HEK293 (cell line): ENCODE measurements around the gene RPL3.
"Not testable (repeated sequence)": the region's sequence is repeated elsewhere in the genome, so short reads cannot be mapped to it uniquely, and the experiment has no call there.

Experiments used
- CTCF ChIA-PET: fragments of 350-600 bp; formaldehyde crosslinking; extraction: SDS; loops from one replicate; lab custom pipeline; 2021; ENCODE audit warnings: antibody characterized with exemption; lab: Yijun Ruan, JAX
- POLR2A ChIA-PET: fragments of 300-600 bp; formaldehyde crosslinking; extraction: SDS; loops from one replicate; lab custom pipeline; 2020; ENCODE audit warnings: antibody characterized with exemption, inconsistent platforms; lab: Yijun Ruan, JAX
- H3K27ac ChIP-seq: fragments of 200-500 bp; sonication (Bioruptor generic); 2 replicates; pipeline ENCODE4 v1.5.1; 2014; ENCODE audit warnings: low read depth, low read length, control low read depth, inconsistent platforms; ENCODE audit errors: extremely low read depth
- H3K36me3 ChIP-seq, 2 experiments: fragments of 200-500 bp in 1 of 2; sonication (Bioruptor generic) in 1 of 2; 1 replicate in 1 of 2; 2 replicates in 1 of 2; pipeline ENCODE4 v1.5.1; 2014 to 2017; ENCODE audit warnings: inconsistent platforms in 2 of 2, low read length in 2 of 2; ENCODE audit not compliant: control insufficient read depth in 2 of 2, insufficient read depth in 1 of 2
- H3K4me1 ChIP-seq: fragments of 200-500 bp; sonication (Bioruptor generic); 2 replicates; pipeline ENCODE4 v1.5.1; 2014; ENCODE audit warnings: mild to moderate bottlenecking, low read length, inconsistent platforms; ENCODE audit not compliant: control insufficient read depth, insufficient read depth
- H3K4me3 ChIP-seq: 2 replicates; pipeline ENCODE4 v1.5.1; 2011; ENCODE audit warnings: low read depth, mild to moderate bottlenecking, control low read depth, low read length, moderate library complexity
- H3K9me3 ChIP-seq: fragments of 200-500 bp; sonication (Bioruptor generic); 2 replicates; pipeline ENCODE4 v1.5.1; 2014; ENCODE audit warnings: low read depth, low read length, inconsistent platforms; ENCODE audit not compliant: control insufficient read depth, insufficient read depth
- PRDM1 ChIP-seq: fragments of 450-650 bp; formaldehyde crosslinking; IDR thresholded peaks from 2 replicates; pipeline ENCODE4; 2016; ENCODE audit warnings: missing biosample characterization, missing genetic modification characterization
- SP7 ChIP-seq: fragments of 450-650 bp; formaldehyde crosslinking; IDR thresholded peaks from 2 replicates; pipeline ENCODE4 v1.5.1; 2016; ENCODE audit warnings: missing biosample characterization, missing genetic modification characterization
- ZBTB8A ChIP-seq: fragments of 450-650 bp; formaldehyde crosslinking; IDR thresholded peaks from 2 replicates; pipeline ENCODE4 v1.5.1; 2016; ENCODE audit warnings: missing biosample characterization, missing genetic modification characterization
- ZFHX2 ChIP-seq: fragments of 450-650 bp; formaldehyde crosslinking; conservative IDR thresholded peaks from 2 replicates; pipeline ENCODE4 v1.5.1; 2016; ENCODE audit warnings: missing biosample characterization, missing genetic modification characterization
- ZNF175 ChIP-seq: fragments of 450-650 bp; formaldehyde crosslinking; IDR thresholded peaks from 2 replicates; pipeline ENCODE4 v1.5.1; 2016; ENCODE audit warnings: missing biosample characterization, missing genetic modification characterization
- ZNF221 ChIP-seq: fragments of 450-650 bp; formaldehyde crosslinking; IDR thresholded peaks from 2 replicates; pipeline ENCODE4 v1.5.1; 2017; ENCODE audit warnings: missing biosample characterization, missing genetic modification characterization, borderline replicate concordance
- ZNF24 ChIP-seq: fragments of 450-650 bp; formaldehyde crosslinking; IDR thresholded peaks from 2 replicates; pipeline ENCODE4 v1.5.1; 2016; ENCODE audit warnings: missing biosample characterization, missing genetic modification characterization
- ZNF311 ChIP-seq: fragments of 450-650 bp; formaldehyde crosslinking; IDR thresholded peaks from 2 replicates; pipeline ENCODE4 v1.5.1; 2017; ENCODE audit warnings: missing biosample characterization, missing genetic modification characterization, borderline replicate concordance
- ZNF350 ChIP-seq: fragments of 450-650 bp; formaldehyde crosslinking; IDR thresholded peaks from 2 replicates; pipeline ENCODE4 v1.5.0; 2017; ENCODE audit warnings: missing biosample characterization, mild to moderate bottlenecking, missing genetic modification characterization
- ZNF654 ChIP-seq: fragments of 450-650 bp; formaldehyde crosslinking; IDR thresholded peaks from 2 replicates; pipeline ENCODE4 v1.5.1; 2016; ENCODE audit warnings: low read depth, missing biosample characterization, missing genetic modification characterization
- ZNF791 ChIP-seq: fragments of 450-650 bp; formaldehyde crosslinking; IDR thresholded peaks from 2 replicates; pipeline ENCODE4 v1.5.1; 2016; ENCODE audit warnings: missing biosample characterization, missing genetic modification characterization
- TF ChIP-seq, protein P1 (sequence below): fragments of 450-650 bp; formaldehyde crosslinking; IDR thresholded peaks from 2 replicates; pipeline ENCODE4 v1.5.1; 2016; ENCODE audit warnings: missing biosample characterization, missing genetic modification characterization
- TF ChIP-seq, protein P2 (sequence below): fragments of 450-650 bp; formaldehyde crosslinking; IDR thresholded peaks from 2 replicates; pipeline ENCODE4 v1.5.1; 2017; ENCODE audit warnings: missing biosample characterization, missing genetic modification characterization
- TF ChIP-seq, protein P3 (sequence below): fragments of 450-650 bp; formaldehyde crosslinking; IDR thresholded peaks from 2 replicates; pipeline ENCODE4 v1.5.1; 2017; ENCODE audit warnings: missing biosample characterization, missing genetic modification characterization
- TF ChIP-seq, protein P4 (sequence below): fragments of 450-650 bp; formaldehyde crosslinking; IDR thresholded peaks from 2 replicates; pipeline ENCODE4 v1.5.1; 2016; ENCODE audit warnings: missing biosample characterization, missing genetic modification characterization
- TF ChIP-seq, protein P5 (sequence below): fragments of 450-650 bp; formaldehyde crosslinking; IDR thresholded peaks from 2 replicates; pipeline ENCODE4 v1.5.1; 2016; ENCODE audit warnings: missing biosample characterization, missing genetic modification characterization

RPL3 gene

DNA sequence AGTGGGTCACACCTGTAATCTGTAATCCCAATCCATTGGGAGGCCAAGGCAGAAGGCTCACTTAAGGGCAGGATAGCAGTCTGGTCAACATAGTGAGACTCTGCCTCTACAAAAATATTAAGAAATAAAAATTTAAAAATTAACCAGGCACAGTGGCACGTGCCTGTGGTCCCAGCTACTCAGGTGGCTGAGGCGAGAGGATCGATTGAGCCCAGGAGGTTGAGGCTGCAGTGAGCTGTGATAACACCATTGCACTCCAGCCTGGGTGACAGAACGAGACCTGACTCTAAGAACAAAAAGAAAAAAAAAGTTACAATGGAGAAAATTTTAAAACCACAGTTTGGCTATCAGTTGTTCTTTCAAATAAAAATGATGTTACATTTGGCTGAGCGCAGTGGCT, 17.0 kb upstream of the RPL3 start (continued):
- TF ChIP-seq ZNF654 (tag by site-specific recombination) (no peak), ZNF350 (no peak), ZNF221 (tag by site-specific recombination) (no peak), SP7 (tag by site-specific recombination) (no peak), ZNF24 (no peak), ZNF311 (tag by site-specific recombination) (no peak)
- TF ChIP-seq, protein P1, sequence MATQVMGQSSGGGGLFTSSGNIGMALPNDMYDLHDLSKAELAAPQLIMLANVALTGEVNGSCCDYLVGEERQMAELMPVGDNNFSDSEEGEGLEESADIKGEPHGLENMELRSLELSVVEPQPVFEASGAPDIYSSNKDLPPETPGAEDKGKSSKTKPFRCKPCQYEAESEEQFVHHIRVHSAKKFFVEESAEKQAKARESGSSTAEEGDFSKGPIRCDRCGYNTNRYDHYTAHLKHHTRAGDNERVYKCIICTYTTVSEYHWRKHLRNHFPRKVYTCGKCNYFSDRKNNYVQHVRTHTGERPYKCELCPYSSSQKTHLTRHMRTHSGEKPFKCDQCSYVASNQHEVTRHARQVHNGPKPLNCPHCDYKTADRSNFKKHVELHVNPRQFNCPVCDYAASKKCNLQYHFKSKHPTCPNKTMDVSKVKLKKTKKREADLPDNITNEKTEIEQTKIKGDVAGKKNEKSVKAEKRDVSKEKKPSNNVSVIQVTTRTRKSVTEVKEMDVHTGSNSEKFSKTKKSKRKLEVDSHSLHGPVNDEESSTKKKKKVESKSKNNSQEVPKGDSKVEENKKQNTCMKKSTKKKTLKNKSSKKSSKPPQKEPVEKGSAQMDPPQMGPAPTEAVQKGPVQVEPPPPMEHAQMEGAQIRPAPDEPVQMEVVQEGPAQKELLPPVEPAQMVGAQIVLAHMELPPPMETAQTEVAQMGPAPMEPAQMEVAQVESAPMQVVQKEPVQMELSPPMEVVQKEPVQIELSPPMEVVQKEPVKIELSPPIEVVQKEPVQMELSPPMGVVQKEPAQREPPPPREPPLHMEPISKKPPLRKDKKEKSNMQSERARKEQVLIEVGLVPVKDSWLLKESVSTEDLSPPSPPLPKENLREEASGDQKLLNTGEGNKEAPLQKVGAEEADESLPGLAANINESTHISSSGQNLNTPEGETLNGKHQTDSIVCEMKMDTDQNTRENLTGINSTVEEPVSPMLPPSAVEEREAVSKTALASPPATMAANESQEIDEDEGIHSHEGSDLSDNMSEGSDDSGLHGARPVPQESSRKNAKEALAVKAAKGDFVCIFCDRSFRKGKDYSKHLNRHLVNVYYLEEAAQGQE (tag by site-specific recombination) = no peak

DNA sequence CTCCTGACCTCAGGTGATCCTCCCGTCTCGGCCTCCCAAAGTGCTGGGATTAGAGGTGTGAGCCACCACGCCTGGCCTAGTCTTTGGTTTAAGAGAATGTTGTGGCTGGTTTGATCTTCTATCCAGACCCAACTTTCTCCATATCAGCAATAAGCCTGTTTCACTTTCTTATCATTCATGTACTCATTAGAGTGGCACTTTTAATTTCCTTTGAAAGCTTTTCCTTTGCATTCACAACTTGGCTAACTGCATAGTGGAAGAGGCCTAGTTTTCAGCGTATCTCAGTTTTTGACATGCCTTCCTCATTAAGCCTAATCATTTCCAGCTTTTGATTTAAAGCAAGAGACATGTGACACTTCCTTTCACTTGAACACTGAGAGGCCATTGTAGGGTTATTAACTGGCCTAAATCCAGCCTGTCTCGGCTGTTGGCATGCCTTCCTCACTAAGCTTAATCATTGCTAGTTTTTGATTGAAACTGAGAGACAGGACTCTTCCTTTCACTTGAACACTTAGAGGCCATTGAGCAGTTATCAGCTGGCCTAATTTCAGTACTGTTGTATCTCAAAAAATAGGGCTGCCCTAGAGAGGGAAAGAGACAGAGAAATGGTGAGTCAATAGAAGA, 13.1 kb upstream of the RPL3 start:
- CTCF ChIA-PET = interaction anchor here (0.9 to 6.8 kb wide), 7 partner anchors 9 to 462 kb away, joined by 3 to 106 read pairs (median 6); no protein-coding TSS in a partner anchor
- no peak overlapping the region for H3K27ac ChIP-seq
- TF ChIP-seq ZNF791 (tag by site-specific recombination) (no peak), PRDM1 (tag by site-specific recombination) (peak; percentile 60)
- TF ChIP-seq, all 188 proteins: peak for 1
- no peak overlapping the region for H3K4me3 ChIP-seq
- no peaks in the 10 kb centered on the region for H3K36me3 ChIP-seq
- no peaks in the 10 kb centered on the region for H3K9me3 ChIP-seq
- 0 out of 2 replicates have a peak, but pooled peaks cover 2% of the 10 kb centered on the region for H3K4me1 ChIP-seq
- POLR2A ChIA-PET = interaction anchor here (1.0 to 7.0 kb wide), 3 partner anchors 15 to 187 kb away, joined by 3 to 104 read pairs (median 5); partner anchors contain the start of genes ATF4 and RPL3

DNA sequence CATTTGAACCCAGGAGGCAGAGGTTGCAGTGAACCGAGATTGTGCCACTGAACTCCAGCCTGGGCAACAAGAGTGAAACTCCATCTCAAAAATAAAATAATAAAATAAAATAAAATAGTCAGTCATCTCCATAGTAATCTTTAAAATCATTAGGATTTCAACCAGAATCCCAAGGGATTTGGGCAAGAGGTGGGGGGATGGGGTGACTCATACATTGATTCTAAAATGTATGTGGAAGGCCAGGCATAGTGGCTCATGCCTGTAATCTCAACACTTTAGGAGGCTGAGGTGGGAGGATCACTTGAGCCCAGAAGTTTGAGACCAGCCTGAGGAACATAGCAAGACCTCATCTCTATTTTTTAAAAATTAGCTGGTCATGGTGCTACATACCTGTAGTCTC, 11.1 kb upstream of the RPL3 start:
- TF ChIP-seq, protein P2, sequence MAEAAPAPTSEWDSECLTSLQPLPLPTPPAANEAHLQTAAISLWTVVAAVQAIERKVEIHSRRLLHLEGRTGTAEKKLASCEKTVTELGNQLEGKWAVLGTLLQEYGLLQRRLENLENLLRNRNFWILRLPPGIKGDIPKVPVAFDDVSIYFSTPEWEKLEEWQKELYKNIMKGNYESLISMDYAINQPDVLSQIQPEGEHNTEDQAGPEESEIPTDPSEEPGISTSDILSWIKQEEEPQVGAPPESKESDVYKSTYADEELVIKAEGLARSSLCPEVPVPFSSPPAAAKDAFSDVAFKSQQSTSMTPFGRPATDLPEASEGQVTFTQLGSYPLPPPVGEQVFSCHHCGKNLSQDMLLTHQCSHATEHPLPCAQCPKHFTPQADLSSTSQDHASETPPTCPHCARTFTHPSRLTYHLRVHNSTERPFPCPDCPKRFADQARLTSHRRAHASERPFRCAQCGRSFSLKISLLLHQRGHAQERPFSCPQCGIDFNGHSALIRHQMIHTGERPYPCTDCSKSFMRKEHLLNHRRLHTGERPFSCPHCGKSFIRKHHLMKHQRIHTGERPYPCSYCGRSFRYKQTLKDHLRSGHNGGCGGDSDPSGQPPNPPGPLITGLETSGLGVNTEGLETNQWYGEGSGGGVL (tag by site-specific recombination) = 0 out of 2 replicates have a peak, but pooled peaks have one; percentile 7
- TF ChIP-seq, all 188 proteins: peak for 1; not testable (repeated sequence) for 187
- not testable (repeated sequence) for H3K27ac ChIP-seq, H3K4me1 ChIP-seq, H3K4me3 ChIP-seq, H3K36me3 ChIP-seq, H3K9me3 ChIP-seq
- ChIA-PET POLR2A (interaction anchor here (1.2 to 7.0 kb wide), 3 partner anchors 13 to 69 kb away, joined by 4 to 104 read pairs (median 10); partner anchors contain the start of genes RPL3 and TAB1), CTCF (interaction anchor here (0.7 to 6.8 kb wide), 23 partner anchors 8 to 324 kb away, joined by 3 to 106 read pairs (median 4); partner anchors contain the start of genes RPL3, SYNGR1 and TAB1)

DNA sequence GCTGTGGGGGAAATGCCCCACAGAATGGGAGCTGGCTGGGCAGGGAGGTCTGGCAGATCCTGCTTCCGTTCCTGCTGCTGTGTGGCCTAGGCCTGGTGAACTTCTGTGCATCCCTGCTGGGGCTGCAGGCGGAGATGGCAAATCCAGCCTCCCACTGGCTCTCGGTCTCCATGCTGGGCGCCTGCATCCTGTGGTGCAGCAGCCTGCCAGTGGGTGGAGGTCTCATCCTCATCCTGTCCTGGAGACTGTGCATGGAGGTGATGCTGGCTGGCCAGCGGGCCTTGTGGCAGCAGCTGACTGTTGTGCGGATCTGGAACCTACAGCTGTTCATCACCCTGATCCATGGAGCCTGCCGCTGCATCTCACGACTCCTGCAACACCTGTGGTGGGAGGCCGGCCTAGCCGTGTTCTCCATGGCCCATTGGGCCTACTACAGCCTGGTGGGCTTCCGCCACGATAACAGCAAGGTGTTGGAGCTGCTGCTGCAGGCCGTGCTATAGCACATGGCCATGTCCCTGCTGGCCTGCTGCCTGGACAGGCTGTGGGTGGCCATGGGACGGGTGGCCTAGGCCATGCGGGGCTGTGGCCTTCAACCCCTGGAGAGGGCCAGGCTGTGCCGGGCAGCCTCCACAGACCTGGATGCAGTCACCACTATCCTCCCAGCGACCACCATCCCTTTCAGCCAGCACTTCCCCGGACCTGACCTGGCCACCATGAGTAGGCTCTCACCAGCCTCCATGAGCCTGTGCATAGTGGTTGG, 8.8 kb upstream of the RPL3 start:
- POLR2A ChIA-PET = interaction anchor here (7.0 kb wide), 1 partner anchor 11 kb away, joined by 104 read pairs; the partner anchor contains the start of gene RPL3
- TF ChIP-seq, protein P3, sequence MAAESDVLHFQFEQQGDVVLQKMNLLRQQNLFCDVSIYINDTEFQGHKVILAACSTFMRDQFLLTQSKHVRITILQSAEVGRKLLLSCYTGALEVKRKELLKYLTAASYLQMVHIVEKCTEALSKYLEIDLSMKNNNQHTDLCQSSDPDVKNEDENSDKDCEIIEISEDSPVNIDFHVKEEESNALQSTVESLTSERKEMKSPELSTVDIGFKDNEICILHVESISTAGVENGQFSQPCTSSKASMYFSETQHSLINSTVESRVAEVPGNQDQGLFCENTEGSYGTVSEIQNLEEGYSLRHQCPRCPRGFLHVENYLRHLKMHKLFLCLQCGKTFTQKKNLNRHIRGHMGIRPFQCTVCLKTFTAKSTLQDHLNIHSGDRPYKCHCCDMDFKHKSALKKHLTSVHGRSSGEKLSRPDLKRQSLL (tag by site-specific recombination) = no peak
- TF ChIP-seq ZFHX2 (tag by site-specific recombination) = no peak
- TF ChIP-seq, protein P4, sequence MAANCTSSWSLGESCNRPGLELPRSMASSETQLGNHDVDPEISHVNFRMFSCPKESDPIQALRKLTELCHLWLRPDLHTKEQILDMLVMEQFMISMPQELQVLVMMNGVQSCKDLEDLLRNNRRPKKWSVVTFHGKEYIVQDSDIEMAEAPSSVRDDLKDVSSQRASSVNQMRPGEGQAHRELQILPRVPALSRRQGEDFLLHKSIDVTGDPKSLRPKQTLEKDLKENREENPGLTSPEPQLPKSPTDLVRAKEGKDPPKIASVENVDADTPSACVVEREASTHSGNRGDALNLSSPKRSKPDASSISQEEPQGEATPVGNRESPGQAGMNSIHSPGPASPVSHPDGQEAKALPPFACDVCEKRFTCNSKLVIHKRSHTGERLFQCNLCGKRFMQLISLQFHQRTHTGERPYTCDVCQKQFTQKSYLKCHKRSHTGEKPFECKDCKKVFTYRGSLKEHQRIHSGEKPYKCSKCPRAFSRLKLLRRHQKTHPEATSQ (tag by site-specific recombination) = no peak
- TF ChIP-seq, protein P5, sequence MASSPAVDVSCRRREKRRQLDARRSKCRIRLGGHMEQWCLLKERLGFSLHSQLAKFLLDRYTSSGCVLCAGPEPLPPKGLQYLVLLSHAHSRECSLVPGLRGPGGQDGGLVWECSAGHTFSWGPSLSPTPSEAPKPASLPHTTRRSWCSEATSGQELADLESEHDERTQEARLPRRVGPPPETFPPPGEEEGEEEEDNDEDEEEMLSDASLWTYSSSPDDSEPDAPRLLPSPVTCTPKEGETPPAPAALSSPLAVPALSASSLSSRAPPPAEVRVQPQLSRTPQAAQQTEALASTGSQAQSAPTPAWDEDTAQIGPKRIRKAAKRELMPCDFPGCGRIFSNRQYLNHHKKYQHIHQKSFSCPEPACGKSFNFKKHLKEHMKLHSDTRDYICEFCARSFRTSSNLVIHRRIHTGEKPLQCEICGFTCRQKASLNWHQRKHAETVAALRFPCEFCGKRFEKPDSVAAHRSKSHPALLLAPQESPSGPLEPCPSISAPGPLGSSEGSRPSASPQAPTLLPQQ (tag by site-specific recombination) = no peak
- TF ChIP-seq ZNF175 (tag by site-specific recombination) = no peak
- TF ChIP-seq ZBTB8A = no peak

More for the DNA sequence above, 8.8 kb upstream of the RPL3 start:
- CTCF ChIA-PET = interaction anchor here (0.7 to 6.8 kb wide), 6 partner anchors 8 to 562 kb away, joined by 3 to 106 read pairs (median 4); no protein-coding TSS in a partner anchor
- Histone ChIP-seq H3K4me1 (no peaks in the 10 kb centered on the region), H3K4me3 (no peak overlapping the region), H3K36me3 (no peaks in the 10 kb centered on the region), H3K27ac (no peak overlapping the region), H3K9me3 (no peaks in the 10 kb centered on the region)
